ENCODE results near the gene RPL13A.

DNA sequence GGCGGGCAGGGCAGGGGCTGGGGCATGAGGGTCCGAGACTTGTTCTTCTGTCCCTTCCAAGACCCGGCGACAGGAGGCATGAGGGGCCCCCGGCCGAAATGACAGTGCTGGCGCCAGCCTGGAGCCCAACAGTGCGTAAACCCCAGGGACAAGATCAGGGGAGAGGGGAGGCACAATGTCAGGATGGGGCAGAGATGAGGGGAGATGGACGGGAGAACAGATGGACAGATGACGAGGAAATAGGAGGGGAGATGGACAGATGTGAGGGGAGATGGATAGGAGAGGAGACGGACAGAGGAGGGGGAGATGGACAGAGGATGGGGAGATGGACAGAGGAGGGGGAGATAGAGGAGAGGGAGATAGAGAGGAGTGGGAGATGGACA, 12.9 kb upstream of the RPL13A start:
- TF ChIP-seq TAF1 (IDR thresholded peaks at IDR 0.05; ENCODE audit: borderline replicate concordance, insufficient read depth, low read length): peak; percentile 32; the same call in 1 of the 2 replicates
- TF ChIP-seq SIN3A (IDR thresholded peaks at IDR 0.05; ENCODE audit: borderline replicate concordance, insufficient read depth, low read length): no peak
